ENCODE results near the gene MAN1A1. TPM values are rescaled to one million over a fixed set of nuclear protein-coding genes. Genes with fewer than 3 reads are reported as not detected.

The MAN1A1 gene
- polyA plus RNA-seq, 1 experiment, result 27.5 TPM

DNA sequence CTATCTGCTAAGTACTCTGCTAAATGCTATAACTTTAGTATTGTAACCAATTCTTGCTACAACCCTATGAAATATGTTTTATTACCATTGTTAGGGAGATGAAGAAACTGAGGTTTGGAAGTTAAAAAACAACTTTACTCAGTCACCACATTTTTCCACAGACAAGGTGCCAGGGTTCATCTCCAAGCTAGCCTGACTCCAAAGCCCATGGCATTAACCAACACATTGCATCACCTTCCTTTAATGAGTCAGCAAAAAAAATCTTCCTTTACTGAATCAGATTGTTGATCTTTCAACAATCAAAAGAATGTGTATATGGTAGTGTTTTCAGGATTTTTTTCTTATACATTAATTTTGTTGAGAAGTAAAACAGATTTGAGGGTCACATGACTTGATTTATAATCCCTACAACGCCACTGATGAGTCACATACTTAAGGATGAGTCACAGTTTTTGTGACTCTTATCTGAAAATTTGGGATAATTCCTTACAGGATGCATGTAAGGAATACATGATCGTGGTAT is 41.5 kb downstream of the MAN1A1 start:
- no peaks in the 10 kb centered on the region for H3K9me3 ChIP-seq (ENCODE audit: control insufficient read depth, insufficient read depth, low read length)
- TF ChIP-seq, protein P1, sequence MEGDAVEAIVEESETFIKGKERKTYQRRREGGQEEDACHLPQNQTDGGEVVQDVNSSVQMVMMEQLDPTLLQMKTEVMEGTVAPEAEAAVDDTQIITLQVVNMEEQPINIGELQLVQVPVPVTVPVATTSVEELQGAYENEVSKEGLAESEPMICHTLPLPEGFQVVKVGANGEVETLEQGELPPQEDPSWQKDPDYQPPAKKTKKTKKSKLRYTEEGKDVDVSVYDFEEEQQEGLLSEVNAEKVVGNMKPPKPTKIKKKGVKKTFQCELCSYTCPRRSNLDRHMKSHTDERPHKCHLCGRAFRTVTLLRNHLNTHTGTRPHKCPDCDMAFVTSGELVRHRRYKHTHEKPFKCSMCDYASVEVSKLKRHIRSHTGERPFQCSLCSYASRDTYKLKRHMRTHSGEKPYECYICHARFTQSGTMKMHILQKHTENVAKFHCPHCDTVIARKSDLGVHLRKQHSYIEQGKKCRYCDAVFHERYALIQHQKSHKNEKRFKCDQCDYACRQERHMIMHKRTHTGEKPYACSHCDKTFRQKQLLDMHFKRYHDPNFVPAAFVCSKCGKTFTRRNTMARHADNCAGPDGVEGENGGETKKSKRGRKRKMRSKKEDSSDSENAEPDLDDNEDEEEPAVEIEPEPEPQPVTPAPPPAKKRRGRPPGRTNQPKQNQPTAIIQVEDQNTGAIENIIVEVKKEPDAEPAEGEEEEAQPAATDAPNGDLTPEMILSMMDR (IDR thresholded peaks at IDR 0.05; ENCODE audit: low read depth, low read length), result no peak
- no peak overlapping the region for H3K27ac ChIP-seq (ENCODE audit: low read depth, low read length)
- ChIA-PET CTCF (no interaction called here), POLR2A (no interaction called here)
- H3K4me3 ChIP-seq (ENCODE audit: low read depth, low read length), result no peak overlapping the region
- H3K27me3 ChIP-seq (ENCODE audit: control insufficient read depth, insufficient read depth, low read length), result no peaks in the 10 kb centered on the region
- DNase-seq (ENCODE audit: low read depth, low spot score), result no peak

DNA sequence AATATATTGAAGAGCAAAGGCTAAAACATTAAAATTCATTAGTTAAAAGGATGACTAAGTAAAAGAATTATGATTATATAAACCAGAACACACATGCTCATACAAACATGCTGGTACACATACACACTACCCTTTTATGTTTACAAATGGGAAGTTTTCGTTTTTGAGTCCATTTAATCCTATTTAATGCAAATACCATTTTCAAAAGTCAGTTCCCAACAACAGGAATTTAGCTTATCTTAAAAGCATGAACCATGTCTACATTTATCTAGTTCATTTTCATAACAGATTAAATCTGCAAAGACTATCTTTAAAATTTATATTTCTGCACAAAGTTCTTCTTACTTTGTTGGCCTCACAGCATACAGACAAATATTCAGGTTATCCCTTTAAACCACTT is 42.5 kb downstream of the MAN1A1 start:
- no peak overlapping the region for H3K4me3 ChIP-seq (ENCODE audit: low read depth, low read length)
- H3K27me3 ChIP-seq (ENCODE audit: control insufficient read depth, insufficient read depth, low read length), result no peaks in the 10 kb centered on the region
- TF ChIP-seq, protein P1 (IDR thresholded peaks at IDR 0.05; ENCODE audit: low read depth, low read length), result no peak
- H3K27ac ChIP-seq (ENCODE audit: low read depth, low read length), result no peak overlapping the region
- no peak for DNase-seq (ENCODE audit: low read depth, low spot score)
- ChIA-PET CTCF (no interaction called here), POLR2A (no interaction called here)
- H3K9me3 ChIP-seq (ENCODE audit: control insufficient read depth, insufficient read depth, low read length), result no peaks in the 10 kb centered on the region

DNA sequence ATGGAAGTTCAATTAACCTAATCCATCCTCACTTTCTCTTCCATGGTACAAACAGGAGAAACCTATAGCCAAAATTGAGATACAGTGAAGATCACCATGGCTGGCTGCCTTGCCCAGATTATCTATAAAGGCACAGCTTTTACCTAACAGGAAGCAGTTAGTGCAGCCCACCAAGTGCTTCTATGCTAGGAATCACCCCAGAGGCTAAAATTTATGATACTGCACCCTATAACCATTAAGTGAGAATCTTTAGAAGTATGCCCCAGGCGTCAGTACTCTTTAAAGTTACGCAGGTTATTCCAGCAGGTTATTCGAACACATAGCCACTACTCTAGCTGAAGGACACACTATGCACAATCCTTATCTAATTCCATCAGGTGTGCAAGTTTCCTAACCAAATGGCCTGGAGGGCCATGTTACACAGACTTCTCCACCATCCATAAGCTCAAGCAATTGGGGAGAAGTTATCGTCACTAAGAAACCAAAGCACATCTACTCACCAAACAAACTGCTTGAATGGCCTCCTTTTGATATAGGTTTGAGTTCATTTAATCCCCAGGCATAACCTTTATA is 43.1 kb downstream of the MAN1A1 start:
- CTCF ChIA-PET, result no interaction called here
- Histone ChIP-seq H3K4me3 (ENCODE audit: low read depth, low read length) (no peak overlapping the region), H3K27ac (ENCODE audit: low read depth, low read length) (no peak overlapping the region), H3K27me3 (ENCODE audit: control insufficient read depth, insufficient read depth, low read length) (no peaks in the 10 kb centered on the region), H3K9me3 (ENCODE audit: control insufficient read depth, insufficient read depth, low read length) (no peaks in the 10 kb centered on the region)
- no peak for DNase-seq (ENCODE audit: low read depth, low spot score)
- POLR2A ChIA-PET, result no interaction called here
- TF ChIP-seq, protein P1 (IDR thresholded peaks at IDR 0.05; ENCODE audit: low read depth, low read length), result no peak

DNA sequence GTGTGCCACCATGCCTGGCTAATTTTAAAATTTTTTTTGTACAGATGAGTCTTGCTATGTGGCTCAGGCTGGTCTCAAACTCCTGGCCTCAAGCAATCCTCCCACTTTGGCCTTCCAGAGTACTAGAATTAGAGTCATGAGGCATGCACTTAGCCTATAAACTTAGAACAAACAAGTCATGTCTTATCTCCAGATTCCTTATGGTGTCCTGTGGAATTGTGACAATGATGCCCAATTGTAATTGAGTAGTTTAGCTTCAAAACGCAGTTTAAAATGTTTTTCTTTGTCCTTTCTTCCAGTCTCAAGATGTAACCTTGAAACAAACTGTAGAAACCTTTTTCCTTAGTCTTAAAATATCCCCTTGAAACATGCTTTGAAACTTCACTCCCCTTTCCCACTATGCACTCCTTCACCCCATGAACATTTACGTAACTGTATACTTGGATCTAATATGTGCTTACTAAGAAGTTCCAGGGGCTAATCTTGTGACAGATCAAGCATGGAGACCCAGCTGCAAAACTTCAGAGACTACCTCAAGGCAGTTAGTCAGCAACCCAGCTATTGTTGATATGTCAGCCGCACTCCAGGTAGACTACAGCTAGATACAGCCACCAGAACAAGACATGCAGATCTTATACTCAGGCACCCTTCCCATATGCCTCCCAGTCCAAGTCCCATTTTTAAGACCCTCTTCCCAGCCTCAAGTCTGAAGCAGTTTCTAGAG is 46.2 kb downstream of the MAN1A1 start:
- Histone ChIP-seq H3K4me3 (ENCODE audit: low read depth, low read length) (no peak overlapping the region), H3K27ac (ENCODE audit: low read depth, low read length) (no peak overlapping the region), H3K9me3 (ENCODE audit: control insufficient read depth, insufficient read depth, low read length) (no peaks in the 10 kb centered on the region), H3K27me3 (ENCODE audit: control insufficient read depth, insufficient read depth, low read length) (no peaks in the 10 kb centered on the region)
- TF ChIP-seq, protein P1 (IDR thresholded peaks at IDR 0.05; ENCODE audit: low read depth, low read length), result no peak
- ChIA-PET POLR2A (no interaction called here), CTCF (no interaction called here)
- no peak for DNase-seq (ENCODE audit: low read depth, low spot score)

DNA sequence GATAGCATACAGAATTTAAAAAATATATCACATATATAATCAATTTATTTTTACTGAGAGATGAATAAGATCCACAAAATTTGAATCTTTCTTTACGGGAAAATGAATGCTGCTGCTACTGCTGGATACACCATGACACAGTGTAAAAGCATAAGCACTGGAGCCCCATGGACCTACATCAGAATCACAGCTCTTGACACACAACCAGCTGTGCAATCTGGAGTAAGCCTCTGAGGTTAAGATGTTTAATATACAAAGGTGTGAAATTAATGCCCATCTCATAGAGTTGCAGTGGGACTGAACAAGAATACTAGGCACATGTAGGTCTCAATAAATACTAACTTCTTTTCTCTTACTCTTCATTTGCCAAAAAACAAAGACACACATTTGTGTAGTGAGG is 48.1 kb downstream of the MAN1A1 start:
- H3K4me3 ChIP-seq (ENCODE audit: low read depth, low read length), result no peak overlapping the region
- no peaks in the 10 kb centered on the region for H3K27me3 ChIP-seq (ENCODE audit: control insufficient read depth, insufficient read depth, low read length)
- no peak overlapping the region for H3K27ac ChIP-seq (ENCODE audit: low read depth, low read length)
- no peaks in the 10 kb centered on the region for H3K9me3 ChIP-seq (ENCODE audit: control insufficient read depth, insufficient read depth, low read length)
- TF ChIP-seq, protein P1 (IDR thresholded peaks at IDR 0.05; ENCODE audit: low read depth, low read length), result no peak
- DNase-seq (ENCODE audit: low read depth, low spot score), result no peak
- ChIA-PET POLR2A (no interaction called here), CTCF (interaction anchor here (0.5 to 1.0 kb wide), 2 partner anchors 154 to 1051 kb away, joined by 3 read pairs; no protein-coding TSS in a partner anchor)
